Astrocyte of the hippocampus (primary cell): ENCODE data around the gene MYL10.

Source experiments
- DNase-seq: peaks from one replicate; pipeline ENCODE4 v3.0.0; 2011; ENCODE audit warnings: low read depth, low spot score

The MYL10 gene

GRCh38 chr7:101567230-101567629 is 61.9 kb downstream of the MYL10 start:
- no peak for DNase-seq

- no peak for DNase-seq
Measured at GRCh38 chr7:101565601-101566209, 63.4 kb downstream of the MYL10 start.

- DNase-seq = no peak
Measured at GRCh38 chr7:101564778-101565211, 64.3 kb downstream of the MYL10 start.

- no peak for DNase-seq
Measured at GRCh38 chr7:101563943-101564777, 64.9 kb downstream of the MYL10 start.
